Esophagus squamous epithelium (tissue), 4 donors: ENCODE measurements around the gene MAGI1.

Experiments used
- CTCF ChIP-seq, 6 experiments: fragments of 450-650 bp in 4 of 6; fragments of 200-600 bp in 2 of 6; sonication (generic) in 2 of 6; IDR thresholded peaks; one replicate each; pipeline ENCODE4 v1.5.1; 2016 to 2019; ENCODE audit warnings: antibody characterized with exemption in 6 of 6, mild to moderate bottlenecking in 4 of 6, moderate library complexity in 4 of 6
- POLR2A ChIP-seq, 4 donors: fragments of 450-650 bp; IDR thresholded peaks; one replicate each; pipeline ENCODE4 v1.6.1; 2017; ENCODE audit warnings: antibody characterized with exemption in 4 of 4, mild to moderate bottlenecking in 4 of 4, moderate library complexity in 3 of 4

GRCh38 chr3:65532215-65532614, 506.5 kb downstream of the MAGI1 start:
- TF ChIP-seq POLR2A (IDR thresholded peaks at IDR 0.05) (no peak), CTCF (IDR thresholded peaks at IDR 0.05) (no peak)
